HCEC 1CT (cell line): ENCODE measurements around the gene ZNF8.
"Not testable (repeated sequence)": the region's sequence is repeated elsewhere in the genome, so short reads cannot be mapped to it uniquely, and the experiment has no call there.

Source experiments
- DNase-seq: peaks from one replicate; pipeline ENCODE4 v3.0.0-alpha.2; 2017

The ZNF8 gene

GRCh38 chr19:58278541-58279041, at the start of gene ZNF8:
ZNF8 (plus strand) TSS chr19:58278955; CDS start chr19:58279082, 127 bp downstream.
- DNase-seq: peak; percentile 97

- peak; percentile 23 for DNase-seq
These were observed 49.5 kb upstream of the ZNF8 start for GRCh38 chr19:58229255-58229639.

GRCh38 chr19:58237324-58237723, 41.4 kb upstream of the ZNF8 start:
- no peak for DNase-seq

DNA sequence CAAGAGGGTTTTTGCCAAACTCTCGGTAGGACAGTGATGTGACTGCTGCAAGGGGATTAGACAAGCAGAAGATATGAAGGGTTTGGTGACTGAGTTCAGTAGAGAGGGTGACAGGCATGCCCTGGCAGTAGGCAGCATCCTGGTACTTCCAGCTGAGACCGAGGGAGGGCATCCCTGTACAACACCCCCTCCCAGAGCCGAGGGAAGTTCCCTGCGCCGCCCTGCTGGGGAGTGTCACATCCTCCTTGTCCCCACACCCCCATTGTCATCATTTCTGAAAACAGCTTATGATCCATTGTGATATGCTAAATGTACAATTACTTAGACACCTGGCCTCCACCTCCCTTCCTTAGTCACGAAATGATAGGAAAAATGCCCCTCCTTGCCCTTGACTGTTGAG, 35.4 kb upstream of the ZNF8 start:
- no peak for DNase-seq

DNA sequence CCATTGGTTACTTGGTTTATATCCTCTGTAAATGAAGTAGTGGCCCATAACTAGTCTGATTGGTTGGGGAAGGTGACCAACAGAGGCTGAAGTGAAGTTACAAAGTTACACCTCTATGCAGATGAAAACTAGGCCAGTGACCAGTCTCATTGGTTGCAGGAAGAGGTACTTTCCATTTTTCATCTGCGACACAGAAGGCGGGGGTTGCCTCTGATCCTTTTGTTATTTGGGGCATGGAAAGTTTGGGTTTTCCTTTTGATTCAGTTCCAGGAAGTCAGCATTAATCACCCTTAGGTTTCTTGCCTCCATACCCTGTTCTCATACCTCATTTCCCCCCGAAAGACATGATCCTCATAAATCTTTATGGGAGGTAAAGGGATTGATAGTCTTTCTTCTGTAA, 29.9 kb upstream of the ZNF8 start:
- DNase-seq: no peak

DNA sequence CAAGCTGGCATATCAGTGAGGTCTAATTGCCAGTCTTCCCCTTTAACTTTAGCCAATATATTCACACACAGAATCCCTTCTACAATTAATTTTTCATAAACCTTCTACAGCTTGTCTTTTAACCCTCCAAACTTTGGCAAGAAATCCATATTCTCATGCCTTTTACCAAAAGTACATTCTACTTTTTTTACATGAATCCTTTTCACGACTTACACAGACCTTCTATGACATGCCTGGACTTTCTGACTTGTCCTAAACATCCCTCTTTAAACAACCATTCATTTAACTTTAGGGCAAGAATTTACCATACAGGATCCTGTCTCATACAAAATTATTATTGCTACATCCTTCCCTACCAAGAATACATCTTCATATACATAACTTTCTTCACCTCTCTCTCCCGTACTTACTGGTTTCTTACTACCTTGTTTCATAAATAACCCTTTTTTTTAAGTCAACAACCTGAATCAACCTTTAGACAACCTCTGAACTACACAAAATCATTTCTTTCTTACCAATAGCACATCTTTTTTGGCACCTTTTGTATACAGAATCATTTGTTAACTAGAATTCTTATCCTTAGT, 26.6 kb upstream of the ZNF8 start:
- no peak for DNase-seq

DNA sequence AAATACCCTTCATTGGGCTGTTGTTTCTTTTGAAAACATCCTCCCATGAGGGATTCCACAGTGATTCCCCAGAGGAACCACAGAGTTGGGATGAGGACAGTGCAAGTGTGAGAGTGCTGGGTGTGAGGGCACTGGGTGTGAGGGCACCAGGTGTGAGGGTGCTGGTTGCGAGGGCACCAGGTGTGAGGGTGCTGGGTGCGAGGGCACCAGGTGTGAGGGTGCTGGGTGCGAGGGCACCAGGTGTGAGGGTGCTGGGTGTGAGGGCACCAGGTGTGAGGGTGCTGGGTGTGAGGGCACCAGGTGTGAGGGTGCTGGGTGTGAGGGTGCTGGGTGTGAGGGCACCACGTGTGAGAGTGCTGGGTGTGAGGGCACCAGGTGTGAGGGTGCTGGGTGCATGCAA, 20.5 kb upstream of the ZNF8 start:
- DNase-seq: not testable (repeated sequence)

DNA sequence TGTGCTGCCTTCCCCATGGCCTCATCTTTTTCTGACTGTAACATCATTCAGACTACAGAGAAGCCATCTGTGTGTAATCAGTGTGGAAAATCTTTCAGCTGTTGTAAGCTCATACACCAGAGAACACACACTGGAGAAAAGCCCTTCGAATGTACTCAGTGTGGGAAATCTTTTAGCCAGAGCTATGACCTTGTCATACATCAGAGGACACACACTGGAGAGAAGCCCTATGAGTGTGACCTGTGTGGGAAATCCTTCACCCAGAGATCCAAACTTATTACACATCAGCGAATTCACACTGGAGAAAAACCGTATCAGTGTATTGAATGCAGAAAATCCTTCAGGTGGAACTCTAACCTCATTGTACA, 17.2 kb upstream of the ZNF8 start:
- no peak for DNase-seq

- no peak for DNase-seq
These were observed 16.5 kb upstream of the ZNF8 start for GRCh38 chr19:58261968-58262921.

DNA sequence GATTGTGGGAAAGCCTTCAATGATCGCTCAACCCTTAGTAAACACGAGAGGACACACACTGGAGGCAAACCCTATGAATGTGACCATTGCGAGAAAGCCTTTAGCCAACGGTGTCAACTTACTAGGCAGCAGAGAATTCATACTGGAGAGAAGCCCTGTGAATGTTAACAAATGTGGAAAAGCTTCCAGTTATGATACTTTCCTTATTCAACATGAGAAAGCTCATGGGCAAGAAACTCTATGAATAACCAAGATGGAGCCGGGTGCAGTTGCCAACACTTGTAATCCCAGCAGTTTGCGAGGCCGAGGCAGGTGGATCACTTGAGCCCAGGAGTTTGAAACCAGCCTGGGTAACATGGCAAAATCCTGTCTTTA, 15.8 kb upstream of the ZNF8 start:
- DNase-seq: no peak

- DNase-seq: no peak
These were observed 13.7 kb upstream of the ZNF8 start for GRCh38 chr19:58265100-58265499.

DNA sequence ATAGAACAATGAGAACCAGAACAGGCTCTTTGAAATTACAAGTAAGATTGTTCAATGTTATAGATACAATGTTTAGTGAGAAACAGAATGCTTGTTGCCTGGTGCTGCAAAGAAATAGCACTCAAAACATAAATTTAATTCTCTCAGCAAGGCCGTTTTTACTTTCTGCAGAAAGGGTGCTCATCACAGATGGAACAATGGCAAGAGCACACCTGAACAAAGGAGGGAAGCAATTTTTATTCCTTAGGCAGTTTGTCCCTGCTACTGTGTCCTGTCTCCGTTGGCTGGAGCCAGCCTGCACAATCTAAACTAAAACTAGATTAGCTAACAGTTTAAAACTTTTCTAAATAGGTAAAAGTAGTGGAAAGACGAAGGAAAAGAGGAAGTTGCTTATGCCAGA, 10.4 kb upstream of the ZNF8 start:
- no peak for DNase-seq

DNA sequence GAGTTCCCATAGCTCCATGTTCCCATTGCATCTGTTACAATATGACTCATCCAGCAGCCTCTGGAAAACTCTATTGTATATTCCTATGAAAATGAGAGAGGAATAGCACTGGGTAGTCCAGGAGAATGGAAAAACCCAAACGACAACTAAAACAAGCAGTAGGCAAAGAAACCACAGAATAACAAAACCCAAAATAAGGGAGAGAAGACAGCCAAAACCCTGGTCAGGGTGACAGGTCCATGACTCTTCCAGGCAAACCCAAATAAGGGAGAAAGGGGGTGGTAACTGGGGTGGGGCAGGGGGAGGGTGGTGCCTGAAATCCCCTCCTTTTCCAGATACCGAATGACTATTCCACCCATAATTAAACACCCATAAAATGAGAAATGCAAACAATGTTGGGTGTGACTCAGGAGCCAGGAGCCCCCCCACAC, 4.0 kb upstream of the ZNF8 start:
- DNase-seq: no peak

GRCh38 chr19:58275564-58275963, 3.2 kb upstream of the ZNF8 start:
- DNase-seq: no peak

DNA sequence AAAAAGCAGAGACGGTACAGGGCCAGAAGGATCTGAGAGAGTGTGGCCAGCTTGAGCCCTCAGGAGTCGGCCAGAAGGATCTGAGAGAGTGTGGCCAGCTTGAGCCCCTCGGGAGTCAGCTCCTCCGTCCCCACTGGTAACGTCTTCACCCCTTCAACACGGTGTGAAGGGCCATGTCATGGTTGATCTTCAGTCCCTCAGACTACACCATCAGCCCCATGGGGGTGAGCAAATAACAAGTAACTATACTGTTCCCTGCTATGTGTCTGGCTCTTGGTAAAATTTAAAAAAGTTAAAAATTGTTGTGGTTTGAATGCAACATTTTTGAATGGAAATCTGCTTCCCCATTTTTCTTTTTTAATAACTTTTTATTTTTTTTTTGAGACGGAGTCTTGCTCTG, 1.6 kb upstream of the ZNF8 start:
- no peak for DNase-seq

DNA sequence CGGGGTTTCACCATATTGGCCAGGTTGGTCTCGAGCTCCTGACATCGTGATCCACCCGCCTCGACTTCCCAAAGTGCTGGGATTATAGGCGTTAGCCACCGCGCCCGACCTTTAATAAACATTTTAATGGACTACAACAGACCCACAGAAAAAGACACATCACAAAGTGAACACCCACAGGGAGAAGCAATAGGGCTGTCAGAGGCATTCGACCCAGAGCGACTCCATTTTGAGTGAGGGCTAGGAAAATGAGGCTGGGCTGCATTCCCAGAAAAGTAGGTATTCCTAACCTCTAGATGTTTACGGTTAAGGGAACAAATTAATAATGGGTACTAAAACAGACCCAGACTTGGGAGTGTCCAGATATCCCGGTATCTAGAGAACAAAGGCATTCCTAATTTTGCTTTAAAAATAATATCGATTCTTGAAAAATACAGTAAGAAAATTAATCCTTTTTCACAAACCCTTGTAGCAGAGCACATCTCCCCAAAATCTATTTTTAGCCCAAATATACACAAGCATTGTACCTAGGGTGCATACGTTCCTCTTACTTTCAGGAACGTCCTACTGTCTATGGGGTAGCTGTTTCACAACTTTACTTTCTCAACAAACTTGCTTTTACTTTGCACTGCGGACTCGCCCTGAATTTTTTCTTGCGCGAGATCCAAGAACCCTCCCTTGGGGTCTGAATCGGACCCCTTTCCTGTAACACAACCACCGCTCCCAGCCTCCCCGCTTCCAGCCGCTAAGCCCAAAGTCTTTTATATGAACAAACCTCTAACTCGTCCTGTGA, 811 bp upstream of the ZNF8 start:
- DNase-seq: no peak

GRCh38 chr19:58279042-58279924, 528 bp downstream of the ZNF8 start:
- DNase-seq: peak; percentile 35

- no peak for DNase-seq
These were observed 1.2 kb downstream of the ZNF8 start for GRCh38 chr19:58279925-58280316.

DNA sequence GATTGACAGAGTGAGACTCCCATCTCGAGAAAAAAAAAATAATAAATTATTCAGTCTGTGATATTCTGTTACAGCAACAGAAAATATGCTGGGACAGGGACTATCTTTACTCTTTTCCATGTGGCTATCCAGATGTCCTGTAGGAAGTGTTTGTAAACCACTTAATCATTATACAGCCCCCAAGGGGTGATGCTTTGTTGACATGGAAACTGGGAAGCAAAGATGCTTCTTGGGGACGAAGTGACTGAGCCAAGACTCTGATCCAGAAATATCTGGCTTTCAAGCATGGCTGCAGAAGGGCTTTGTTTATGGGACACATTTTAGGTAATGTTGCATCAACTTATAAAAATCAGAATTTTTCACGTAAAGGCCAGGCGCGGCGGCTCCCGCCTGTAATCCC, 5.4 kb downstream of the ZNF8 start:
- no peak for DNase-seq

DNA sequence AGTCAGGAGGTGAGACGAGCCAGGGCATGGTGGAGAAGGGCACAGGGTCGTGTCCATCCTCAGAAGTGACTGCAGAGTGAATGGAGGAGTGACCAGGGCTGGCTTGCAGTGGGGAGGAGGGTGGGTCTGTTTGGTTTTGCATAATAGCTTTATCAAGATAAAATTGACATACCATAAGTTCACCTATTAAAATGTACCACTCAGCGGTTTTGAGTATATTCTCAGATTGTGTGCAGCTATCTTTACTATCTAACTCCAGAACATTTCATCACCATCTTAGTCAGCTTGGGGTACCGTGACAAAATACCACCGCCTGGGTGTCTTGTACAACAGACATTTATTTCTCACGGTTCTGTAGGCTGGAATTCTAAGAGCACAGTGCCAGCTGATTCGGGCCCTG, 13.2 kb downstream of the ZNF8 start:
- DNase-seq: no peak

DNA sequence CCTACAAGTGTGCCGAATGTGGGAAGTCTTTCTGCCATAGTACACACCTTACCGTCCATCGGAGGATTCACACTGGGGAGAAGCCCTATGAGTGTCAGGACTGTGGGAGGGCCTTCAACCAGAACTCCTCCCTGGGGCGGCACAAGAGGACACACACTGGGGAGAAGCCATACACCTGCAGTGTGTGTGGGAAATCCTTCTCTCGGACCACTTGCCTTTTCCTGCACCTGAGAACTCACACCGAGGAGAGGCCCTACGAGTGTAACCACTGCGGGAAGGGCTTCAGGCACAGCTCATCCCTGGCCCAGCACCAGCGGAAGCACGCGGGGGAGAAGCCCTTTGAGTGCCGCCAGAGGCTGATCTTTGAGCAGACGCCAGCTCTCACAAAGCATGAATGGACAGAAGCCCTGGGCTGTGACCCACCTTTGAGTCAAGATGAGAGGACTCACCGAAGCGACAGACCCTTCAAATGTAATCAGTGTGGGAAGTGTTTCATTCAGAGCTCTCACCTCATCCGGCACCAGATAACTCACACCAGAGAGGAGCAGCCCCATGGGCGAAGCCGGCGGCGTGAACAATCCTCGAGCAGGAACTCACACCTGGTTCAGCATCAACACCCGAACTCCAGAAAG, 16.1 kb downstream of the ZNF8 start:
- no peak for DNase-seq

- DNase-seq: no peak
These were observed 17.3 kb downstream of the ZNF8 start for GRCh38 chr19:58296104-58296503.
